CMK (cell line): ENCODE measurements around the gene APBB1IP.
"Not testable (repeated sequence)": the region's sequence is repeated elsewhere in the genome, so short reads cannot be mapped to it uniquely, and the experiment has no call there.

Experiments used
- DNase-seq: peaks from one replicate; pipeline ENCODE4 v3.0.0-alpha.2; 2010; ENCODE audit warnings: low read depth

APBB1IP gene, protein sequence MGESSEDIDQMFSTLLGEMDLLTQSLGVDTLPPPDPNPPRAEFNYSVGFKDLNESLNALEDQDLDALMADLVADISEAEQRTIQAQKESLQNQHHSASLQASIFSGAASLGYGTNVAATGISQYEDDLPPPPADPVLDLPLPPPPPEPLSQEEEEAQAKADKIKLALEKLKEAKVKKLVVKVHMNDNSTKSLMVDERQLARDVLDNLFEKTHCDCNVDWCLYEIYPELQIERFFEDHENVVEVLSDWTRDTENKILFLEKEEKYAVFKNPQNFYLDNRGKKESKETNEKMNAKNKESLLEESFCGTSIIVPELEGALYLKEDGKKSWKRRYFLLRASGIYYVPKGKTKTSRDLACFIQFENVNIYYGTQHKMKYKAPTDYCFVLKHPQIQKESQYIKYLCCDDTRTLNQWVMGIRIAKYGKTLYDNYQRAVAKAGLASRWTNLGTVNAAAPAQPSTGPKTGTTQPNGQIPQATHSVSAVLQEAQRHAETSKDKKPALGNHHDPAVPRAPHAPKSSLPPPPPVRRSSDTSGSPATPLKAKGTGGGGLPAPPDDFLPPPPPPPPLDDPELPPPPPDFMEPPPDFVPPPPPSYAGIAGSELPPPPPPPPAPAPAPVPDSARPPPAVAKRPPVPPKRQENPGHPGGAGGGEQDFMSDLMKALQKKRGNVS

DNA sequence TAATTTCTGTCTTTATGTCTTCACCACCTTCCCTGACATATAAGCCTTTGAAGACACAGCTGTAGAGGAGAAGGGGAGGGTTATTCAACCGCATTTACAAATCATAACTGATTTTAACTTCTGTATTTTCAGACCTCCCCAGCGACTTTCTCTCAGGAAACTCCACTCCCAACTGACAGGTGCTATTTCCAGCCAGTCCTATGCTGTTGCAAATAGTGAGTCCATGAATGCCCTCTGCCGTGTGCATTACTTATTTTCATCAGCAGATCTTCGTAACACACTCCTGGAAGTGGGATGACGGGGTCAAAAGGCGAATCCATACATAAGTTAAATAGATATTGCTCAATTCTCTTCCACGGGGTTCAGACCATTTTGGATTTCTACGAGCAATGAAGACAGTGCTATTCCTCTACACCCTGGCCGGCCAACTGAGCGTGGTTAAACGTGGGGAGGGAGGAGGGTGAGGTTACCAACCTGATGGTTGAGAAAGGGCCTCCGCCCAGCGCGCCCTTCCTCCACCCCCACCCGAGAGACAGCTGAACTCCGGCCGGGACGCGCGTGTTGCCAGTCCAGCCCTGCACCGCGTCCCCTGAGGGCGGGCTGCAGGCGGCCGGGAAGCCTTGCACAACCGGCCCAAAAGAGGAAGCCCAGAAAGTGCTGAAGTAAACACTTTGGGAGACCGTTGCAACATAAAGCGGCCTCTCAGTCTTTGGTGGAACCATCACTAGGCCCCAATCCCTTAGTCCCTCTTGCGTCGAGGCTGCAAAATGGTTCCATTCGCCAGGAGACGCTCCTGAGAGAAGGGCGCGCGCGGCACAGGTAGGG lies at the start of gene APBB1IP:
TSS of gene APBB1IP (plus strand) at position 705 of the 825 bp plus-strand sequence. CDS start 53,986 bp downstream, outside the sequence.
- no peak for DNase-seq

DNA sequence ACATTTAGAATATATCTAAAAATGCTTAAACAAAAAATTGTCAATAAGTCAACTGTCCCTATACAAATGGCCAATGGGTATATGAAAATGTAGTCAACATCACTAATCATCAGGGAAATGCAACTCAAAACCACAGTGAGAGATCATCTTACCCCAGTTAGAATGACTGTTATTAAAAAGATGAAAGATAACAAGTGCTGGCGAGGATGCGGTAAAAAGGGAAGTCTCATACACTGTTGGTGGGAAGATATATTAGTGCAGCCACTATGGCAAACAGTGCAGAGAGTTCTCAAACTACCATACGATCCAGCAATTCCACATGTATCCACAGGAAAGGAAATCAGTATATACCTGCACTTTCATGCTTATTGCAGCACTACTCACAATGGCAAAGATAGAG lies 48.6 kb upstream of the APBB1IP start:
- no peak for DNase-seq

DNA sequence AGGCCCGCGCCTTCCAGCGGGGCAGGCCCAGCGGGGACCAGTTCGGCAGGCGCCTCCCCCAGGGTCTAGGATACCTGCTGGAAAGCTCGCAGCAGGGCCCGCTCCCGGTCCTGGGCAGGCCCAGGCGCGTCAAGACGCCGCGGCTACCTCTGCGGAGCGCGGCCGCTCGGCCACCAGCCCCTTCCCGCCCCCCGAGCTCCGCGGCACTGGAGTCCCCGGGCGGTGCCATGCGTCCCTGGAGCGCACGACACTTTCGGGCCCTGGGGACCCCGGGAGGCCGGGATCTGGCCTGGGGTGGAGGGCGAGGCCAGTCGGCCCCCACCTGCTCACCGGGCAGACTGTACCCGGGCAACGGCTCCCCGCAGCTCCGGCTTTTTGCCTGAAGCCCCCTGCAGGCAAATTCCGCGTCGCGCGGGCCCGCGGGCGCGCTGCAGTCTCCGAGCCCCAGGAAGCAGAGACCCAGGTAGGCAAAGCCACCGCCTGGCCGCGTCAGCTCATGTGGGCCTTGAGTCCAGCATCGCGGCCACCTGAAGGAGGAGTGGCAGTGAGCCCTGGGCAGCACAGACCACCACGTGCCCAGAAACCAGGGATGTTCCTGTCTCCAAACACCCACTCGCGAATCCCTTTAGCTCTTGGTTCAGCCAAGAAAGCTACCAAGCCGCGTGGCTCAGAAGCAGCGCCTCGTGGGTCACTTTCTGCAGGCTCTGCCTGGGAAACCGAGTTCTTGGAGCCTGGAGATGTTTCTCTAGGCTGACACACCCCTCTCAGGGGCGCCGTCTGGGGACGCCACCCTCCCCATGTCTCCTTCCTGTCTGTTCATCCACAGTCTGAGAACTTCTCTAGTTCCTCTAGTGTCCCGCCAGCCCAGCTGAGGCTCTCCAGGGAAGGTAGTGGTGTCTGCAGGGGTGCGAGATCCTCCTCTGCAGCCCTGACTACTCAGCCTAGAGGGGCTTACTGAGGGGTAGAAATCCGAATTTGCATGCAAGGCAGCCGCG lies 46.1 kb upstream of the APBB1IP start:
- DNase-seq = no peak

DNA sequence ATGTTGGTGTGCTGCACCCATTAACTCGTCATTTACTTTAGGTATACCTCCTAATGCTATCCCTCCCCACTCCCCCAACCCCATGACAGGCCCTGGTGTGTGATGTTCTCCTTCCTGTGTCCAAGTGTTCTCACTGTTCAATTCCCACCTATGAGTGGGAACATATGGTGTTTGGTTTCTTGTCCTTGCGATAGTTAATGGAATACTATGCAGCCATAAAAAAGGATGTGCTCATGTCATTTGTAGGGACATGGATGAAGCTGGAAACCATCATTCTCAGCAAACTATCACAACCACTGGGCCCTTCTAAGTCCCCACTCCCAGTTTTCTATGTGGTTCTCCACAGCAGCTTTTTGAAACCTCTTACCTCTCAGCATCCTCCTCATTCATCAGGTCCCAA lies 39.8 kb upstream of the APBB1IP start:
- not testable (repeated sequence) for DNase-seq

DNA sequence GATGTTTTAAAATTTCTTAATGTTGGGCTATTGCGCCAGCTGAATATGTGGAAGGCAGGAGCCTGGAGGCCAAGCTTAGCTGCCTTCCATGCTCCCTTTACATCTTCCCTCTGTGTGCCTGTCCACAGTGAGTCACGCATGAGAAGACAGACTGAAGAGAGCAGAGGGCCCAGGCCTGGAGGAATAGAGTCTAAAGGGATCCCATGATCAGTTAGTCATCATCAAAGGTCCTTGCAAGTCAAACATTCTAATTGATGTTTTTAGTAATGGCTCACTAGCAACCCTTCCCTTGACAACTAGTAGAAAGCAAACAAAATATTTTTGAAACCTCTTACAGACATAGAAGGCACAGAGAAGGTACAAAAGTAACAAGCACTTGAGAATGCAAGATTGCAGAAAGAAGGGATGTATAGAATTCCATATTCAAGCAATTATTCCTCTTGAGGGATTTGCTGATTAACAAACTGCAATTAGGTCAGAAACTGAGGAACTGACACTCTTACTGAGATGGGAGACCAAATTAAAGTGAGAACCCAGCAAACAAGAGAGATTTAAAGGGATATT lies 30.7 kb upstream of the APBB1IP start:
- no peak for DNase-seq

DNA sequence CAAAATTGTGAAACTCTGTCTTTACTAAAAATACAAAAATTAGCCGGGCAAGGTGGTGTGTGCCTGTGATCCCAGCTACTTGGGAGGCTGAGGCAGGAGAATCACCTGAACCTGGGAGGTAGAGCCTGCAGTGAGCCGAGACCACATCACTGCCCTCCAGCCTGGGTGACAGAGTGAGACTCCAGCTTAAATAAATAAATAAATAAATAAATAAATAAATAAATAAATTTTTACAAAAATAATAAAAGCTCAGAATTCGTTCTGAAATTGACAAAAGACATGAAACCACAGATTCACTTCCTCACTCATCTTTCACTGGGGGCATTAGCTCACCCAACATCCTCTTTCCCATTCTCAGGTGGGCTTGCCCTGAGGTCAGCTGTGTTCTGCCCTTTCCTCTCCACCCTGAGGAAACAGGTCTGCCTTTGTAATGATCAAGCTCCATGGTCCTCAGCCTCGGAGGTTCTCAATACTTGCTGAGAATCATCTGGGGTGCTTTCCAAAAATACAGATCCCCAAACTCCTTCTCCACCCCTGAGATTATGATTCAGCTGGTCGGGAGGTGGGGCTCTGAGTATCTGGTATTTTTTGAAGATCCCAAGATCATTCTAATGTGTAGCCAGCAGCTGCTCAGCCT lies 29.2 kb upstream of the APBB1IP start:
- DNase-seq = no peak

DNA sequence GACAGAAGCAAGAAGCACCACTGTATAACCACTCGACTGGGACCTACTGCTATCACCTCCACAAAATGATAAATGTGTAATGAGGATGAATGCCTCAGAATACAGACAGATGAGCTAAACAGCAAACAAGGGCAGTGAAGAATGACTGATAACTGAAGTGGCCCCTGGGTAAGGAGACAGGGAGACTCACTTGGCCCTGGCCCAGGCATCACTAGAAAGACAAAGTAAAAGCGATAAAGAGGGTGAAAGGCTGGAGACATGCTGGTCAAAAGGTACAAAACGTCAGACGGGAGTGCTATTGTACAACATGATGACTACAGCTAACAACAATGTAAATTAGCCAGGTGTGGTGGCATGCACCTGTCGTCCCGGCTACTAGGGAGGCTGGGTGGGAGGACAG lies 27.8 kb upstream of the APBB1IP start:
- no peak for DNase-seq

DNA sequence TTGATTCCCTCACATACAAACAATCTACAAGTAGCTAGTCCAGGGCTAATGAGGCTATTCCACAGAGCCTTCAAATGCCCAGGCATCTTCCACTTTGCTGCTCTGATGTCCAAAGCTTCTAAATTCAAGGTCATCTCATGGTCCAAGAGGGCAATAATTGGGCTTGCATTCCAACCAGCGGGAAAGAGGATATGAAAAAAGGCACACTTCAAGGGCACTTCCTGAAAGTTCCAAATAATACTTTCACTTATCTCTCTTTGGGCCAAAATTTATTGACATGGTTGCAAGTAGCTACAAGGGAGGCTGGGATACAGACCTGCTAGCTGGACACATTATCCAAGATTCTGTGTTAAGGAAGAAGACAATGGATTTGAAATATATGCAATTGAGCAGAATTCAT lies 25.2 kb upstream of the APBB1IP start:
- DNase-seq = no peak

DNA sequence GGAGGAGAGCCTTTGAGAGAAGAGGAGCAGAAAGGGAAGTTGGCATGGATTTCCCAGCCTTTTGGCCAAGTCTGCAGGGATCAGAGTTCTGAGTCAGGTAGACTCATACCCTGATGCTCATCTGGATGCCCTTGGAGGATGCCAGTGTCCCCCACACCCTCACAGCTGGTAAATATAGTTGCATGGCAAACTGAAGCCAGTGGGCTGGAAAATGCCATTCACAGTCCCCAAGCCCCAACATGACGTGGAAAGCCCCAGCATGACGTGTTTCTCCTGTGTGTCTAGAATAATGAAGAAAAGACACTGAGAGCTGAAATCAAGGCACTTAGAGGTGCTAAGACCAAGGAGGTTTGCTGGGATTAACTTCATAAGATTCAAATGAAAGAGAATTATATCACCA lies 24.8 kb upstream of the APBB1IP start:
- no peak for DNase-seq

DNA sequence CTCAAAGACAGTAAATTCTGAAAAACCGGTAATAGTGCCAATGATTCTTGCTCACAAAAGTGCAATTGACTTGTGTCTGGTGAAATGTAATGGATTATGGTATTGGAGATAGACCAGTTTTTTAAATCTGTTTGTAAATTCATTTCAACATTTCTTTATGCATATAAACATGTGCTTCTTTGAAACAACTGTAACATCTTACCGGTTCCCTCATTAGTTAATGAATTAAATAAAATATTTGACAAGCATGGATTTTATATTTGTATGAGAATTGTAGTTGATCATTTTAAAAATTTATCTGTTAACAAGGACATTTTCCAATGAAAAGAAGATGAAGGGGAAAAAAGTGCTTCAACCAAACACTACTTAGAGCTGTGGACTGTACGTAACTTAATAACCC lies 21.0 kb upstream of the APBB1IP start:
- no peak for DNase-seq

DNA sequence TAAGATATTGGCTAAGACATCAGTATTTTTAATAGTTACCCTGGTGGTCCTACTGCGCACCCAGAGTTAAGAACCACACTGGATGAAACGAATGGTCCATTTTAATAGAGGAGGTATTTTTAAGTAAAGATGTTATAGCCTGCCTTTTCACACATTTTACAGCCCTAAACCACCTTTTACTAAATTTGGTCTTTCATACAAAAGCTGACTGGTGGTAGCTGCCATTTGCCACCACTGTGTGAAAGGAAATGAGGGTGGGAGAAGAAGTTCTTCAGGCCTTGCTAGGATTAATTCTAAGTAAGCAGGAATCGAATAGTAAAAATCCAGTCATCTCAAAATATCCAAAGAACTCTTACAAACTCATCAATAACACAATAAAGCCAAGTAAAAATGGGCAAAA lies 15.2 kb upstream of the APBB1IP start:
- DNase-seq = no peak

DNA sequence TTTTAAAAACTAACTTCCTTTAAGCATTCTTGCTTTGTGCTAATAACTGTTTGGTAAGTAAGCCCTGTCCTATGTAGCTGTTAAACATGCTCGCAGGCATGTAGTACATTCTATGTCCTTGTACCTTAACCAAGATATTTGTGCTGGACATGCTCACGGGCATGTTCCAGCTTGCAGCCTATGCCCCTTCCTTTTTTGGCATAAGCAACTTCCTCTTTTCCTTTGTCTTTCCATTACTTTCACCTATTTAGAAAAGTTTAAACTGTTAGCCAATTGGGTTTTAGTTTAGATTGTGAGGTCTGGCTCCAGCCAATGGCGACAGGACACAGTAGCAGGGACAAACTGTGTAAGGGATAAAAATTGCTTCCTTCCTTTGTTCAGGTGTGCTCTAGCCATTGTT lies 14.4 kb upstream of the APBB1IP start:
- DNase-seq = no peak

DNA sequence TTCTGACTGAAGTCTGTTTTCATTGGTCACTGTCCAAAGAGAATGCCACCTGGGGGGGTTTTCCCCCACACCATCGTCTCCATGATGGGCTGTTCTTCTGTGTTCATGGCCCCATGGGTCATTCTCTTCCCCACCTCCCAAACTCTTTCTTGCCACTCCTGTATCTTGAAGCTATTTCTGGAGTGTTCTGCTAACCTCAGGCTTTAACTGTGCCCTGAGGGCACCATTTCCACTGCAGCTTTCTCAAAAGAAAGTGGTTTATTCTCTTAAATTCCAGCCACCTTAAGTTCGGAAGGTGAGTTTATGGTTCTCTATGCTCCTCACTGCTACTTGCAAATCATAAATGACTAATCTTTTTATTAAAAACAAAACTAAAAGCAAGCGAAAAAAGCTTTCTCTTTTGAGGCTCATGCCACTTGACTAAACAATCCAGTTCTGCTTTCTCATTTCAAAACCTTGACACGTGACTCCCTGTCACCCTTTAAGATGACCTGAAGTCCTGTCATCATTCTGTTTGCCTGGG lies 7.4 kb upstream of the APBB1IP start:
- DNase-seq = no peak

DNA sequence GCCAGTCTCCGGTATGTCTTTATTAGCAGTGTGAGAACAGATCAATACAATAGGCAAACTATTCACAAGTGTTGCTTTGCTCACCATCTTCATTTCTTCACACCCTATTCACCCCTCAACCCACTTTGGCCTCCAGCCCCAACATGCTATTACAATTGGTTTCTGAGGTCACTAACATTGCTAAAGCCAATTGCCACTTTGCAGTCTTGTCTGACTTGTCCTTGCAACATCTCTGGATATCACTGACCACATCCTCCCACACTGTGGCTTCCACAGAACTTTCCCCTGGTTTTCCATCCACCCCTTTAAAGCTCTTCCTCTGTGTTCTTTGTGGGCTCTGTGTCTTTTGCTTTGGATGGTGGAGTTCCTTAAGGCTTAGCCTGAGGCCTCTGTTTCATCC lies 5.2 kb upstream of the APBB1IP start:
- DNase-seq = no peak

DNA sequence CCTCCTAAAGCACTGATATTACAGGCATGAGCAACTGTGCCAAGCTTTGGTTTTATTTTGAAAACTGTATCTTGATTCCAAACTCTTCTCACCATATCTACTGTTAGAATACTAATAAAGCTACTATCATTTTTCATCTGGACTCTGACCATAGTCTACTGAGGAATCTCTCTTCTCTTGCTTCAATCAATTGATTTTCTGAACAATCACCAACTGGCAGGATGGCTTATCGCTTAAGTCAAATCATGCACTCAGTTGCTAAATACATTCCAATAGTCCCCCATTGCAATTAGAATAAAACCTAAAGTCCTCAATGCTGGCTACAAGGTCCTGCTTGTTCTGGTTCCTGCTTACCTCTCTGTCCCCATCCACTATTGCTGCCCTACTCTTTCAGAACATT lies 2.3 kb upstream of the APBB1IP start:
- DNase-seq = no peak

DNA sequence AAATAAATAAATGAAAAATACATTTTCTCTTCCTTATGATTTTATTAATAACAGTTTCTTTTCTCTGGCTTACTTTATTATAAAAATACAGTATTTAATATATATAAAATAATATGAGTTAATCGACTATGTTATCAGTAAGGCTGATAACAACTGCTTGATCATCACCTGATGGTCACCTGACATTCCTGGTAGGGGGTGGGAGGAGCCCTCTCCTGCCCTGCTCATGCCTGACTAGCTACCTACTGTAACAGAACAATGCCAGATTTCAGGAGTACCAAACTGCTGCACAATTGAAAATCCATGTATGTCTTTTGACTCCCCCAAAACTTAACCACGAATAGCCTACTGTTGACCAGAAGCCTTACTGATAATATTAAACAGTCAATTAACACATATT lies 1.3 kb upstream of the APBB1IP start:
- no peak for DNase-seq

DNA sequence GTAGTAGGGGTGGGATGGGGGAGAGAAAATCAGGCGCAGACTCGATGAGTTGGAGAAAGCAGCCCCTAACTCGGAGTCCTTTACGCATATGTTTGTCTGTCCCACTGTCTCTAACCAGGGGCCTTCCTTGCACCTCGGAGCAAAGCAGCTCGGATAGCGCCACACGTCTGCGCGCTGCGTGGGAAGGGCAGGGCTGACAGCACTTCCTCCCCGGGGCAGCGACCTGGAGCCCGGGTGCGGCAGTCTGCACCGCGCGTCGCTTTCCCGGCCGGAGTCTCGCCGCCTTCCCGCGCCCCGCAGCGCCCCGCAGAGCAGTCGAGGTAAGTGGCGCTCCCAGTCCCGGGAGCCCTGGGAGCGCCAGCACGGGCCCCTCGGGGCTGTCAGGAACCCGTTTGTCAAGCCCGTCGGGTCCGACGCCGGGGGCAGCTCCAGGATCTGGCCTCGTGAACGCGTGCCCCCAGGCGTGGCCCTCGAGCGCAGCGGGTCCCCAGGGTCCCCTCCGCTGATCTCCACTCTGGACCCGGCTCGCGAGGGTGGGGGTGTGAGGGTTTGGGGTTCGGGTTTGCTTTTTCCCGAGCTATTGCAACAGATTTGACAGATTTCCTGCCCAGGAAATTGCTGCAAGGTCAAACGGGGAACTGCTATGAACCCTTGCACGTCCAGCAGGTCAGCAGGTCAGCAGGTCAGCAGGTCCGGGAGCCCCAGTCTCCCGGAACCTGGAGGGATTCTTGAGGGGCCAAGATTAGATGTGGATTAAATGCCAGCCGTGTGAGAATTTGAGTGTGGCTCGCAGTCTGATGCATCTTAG lies 597 bp downstream of the APBB1IP start:
- DNase-seq = no peak

DNA sequence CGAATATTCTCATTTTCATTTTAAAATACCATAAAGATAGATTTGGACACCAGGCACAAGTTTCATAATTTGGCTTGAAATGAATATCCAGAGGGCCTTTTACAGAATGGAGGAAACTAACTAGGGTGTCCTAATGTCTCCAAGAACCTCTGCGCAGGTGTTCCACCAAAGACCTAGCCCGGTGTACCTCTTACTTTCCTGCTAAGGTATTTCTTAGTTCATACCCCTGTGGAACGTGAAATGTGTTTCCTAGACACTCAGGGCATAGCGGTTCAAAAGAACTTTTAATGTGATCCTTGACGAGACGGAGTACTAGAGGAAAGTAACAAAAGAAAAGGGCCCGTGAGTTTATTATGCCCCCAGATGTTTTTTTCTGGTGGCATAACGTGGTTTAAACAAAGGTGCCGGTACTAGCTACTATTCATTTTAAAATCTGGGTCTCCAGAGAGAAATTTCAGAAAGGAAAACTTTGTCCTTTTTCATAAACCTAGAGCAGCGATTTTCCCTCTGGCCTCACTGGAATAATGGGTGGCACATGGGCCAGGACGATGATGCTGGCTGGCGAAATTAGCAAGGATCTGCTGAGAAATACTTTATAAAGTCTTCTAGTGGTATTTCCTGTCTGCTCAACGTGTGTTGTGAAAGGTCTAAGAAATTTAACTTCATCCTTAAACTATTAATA lies 1.4 kb downstream of the APBB1IP start:
- no peak for DNase-seq

DNA sequence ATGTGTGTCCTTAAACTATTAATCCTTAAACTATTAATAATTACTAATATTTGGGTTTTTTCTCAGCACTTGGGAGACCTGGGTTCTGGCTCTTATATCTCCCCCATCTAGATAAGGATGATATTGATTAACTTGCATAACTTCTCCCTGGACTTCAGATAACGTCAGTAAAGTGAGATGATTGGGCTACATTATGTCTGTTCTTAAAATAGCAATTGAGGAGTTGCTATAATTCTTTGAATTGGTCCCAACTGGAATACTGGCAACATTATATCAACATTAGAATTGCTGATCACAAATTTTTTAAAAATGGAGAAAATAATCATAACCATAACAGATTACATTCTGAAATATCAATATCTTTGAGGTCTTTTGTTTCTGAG lies 1.9 kb downstream of the APBB1IP start:
- DNase-seq = no peak
